C4-2B (cell line): ENCODE data around the gene HERC4.

Experiments used
- ZFX ChIP-seq: fragments of 450-650 bp; IDR thresholded peaks from 2 replicates; pipeline ENCODE4 v1.6.1; 2017
- TF ChIP-seq, protein P1 (sequence below): fragments of 450-650 bp; conservative IDR thresholded peaks from 2 replicates; pipeline ENCODE4 v1.5.1; 2017; ENCODE audit warnings: mild to moderate bottlenecking

DNA sequence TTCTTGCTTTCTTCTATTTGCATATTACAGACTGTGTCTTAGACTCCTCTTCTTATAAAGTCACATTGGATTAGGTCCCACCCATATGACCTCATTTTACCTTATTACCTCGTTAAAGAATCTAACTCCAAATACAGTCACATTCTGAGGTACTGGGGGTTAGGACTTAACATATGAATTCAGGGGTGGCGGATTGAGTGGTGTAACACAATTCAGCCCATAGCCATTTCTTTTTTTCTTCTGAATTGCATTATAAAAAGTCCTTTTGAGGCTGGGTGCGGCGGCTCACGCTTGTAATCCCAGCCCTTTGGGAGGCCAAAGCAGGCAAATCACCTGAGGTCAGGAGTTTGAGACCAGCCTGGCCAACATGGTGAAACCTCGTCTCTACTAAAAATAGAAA lies 6.8 kb upstream of the HERC4 start:
- TF ChIP-seq, protein P1, sequence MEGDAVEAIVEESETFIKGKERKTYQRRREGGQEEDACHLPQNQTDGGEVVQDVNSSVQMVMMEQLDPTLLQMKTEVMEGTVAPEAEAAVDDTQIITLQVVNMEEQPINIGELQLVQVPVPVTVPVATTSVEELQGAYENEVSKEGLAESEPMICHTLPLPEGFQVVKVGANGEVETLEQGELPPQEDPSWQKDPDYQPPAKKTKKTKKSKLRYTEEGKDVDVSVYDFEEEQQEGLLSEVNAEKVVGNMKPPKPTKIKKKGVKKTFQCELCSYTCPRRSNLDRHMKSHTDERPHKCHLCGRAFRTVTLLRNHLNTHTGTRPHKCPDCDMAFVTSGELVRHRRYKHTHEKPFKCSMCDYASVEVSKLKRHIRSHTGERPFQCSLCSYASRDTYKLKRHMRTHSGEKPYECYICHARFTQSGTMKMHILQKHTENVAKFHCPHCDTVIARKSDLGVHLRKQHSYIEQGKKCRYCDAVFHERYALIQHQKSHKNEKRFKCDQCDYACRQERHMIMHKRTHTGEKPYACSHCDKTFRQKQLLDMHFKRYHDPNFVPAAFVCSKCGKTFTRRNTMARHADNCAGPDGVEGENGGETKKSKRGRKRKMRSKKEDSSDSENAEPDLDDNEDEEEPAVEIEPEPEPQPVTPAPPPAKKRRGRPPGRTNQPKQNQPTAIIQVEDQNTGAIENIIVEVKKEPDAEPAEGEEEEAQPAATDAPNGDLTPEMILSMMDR, result no peak
- TF ChIP-seq ZFX, result no peak
